Gastroesophageal sphincter (tissue), 4 donors: ENCODE measurements around the gene IPCEF1. TPM values are rescaled to one million over a fixed set of nuclear protein-coding genes. Genes with fewer than 3 reads are reported as not detected.

Source experiments
- ATAC-seq: fragments of 150-250 bp; one replicate; pipeline ENCODE4 v1.9.1; 2016; ENCODE audit warnings: mild to moderate bottlenecking, moderate library complexity
- H3K27ac ChIP-seq, 4 donors: fragments of 200-600 bp; sonication (generic) in 3 of 4; 1 replicate in 3 of 4; 2 replicates in 1 of 4; pipeline ENCODE4 v1.5.1; 2016 to 2019
- H3K27me3 ChIP-seq: fragments of 200-600 bp; sonication (generic); one replicate; pipeline ENCODE4 v1.5.1; 2019
- H3K36me3 ChIP-seq, 2 donors: fragments of 200-600 bp; sonication (generic); one replicate each; pipeline ENCODE4 v1.5.1; 2019; ENCODE audit warnings: control low read depth in 1 of 2
- H3K4me1 ChIP-seq, 3 donors: fragments of 200-600 bp; sonication (generic); 1 replicate in 2 of 3; 2 replicates in 1 of 3; pipeline ENCODE4 v1.5.1; 2016 to 2019; ENCODE audit warnings: control low read depth in 2 of 3
- H3K4me3 ChIP-seq, 2 donors: fragments of 200-600 bp; sonication (generic); one replicate each; pipeline ENCODE4 v1.5.1; 2019; ENCODE audit warnings: mild to moderate bottlenecking in 1 of 2, moderate library complexity in 1 of 2
- H3K9me3 ChIP-seq, 3 donors: fragments of 200-600 bp; sonication (generic); one replicate each; pipeline ENCODE4 v1.5.1; 2017 to 2019; ENCODE audit warnings: control low read depth in 2 of 3
- EP300 ChIP-seq: sonication (generic); formaldehyde crosslinking; IDR thresholded peaks from one replicate; pipeline ENCODE4 v1.6.1; 2017; ENCODE audit warnings: antibody characterized with exemption, mild to moderate bottlenecking
- POLR2A ChIP-seq, 2 donors: fragments of 450-650 bp; IDR thresholded peaks; one replicate each; pipeline ENCODE4 v1.6.1; 2017; ENCODE audit warnings: antibody characterized with exemption in 2 of 2, mild to moderate bottlenecking in 2 of 2, moderate library complexity in 1 of 2
- POLR2AphosphoS5 ChIP-seq: sonication (generic); formaldehyde crosslinking; IDR thresholded peaks from one replicate; pipeline ENCODE4 v1.6.1; 2017; ENCODE audit warnings: antibody characterized with exemption
- WGBS, 2 donors: methylation state at CpG; one replicate each; pipeline ENCODE4 v1.1.5; 2018; ENCODE audit warnings: low coverage in 1 of 2; 5-methylcytosine and 5-hydroxymethylcytosine counted together
- total RNA-seq, 4 donors: library from RNA; depleted of rRNA; stranded (reverse); fragments of >200 nt; gene quantifications; one replicate each; pipeline ENCODE4 v1.1.0, GENCODE V29; 2016
- TF ChIP-seq, protein P1 (sequence below), 4 experiments: fragments of 200-600 bp in 2 of 4; fragments of 450-650 bp in 2 of 4; sonication (generic) in 1 of 4; IDR thresholded peaks; one replicate each; pipeline ENCODE4 v1.5.1; 2017 to 2019; ENCODE audit warnings: antibody characterized with exemption in 4 of 4, mild to moderate bottlenecking in 2 of 4, moderate library complexity in 2 of 4

The IPCEF1 gene
- total RNA-seq, 4 donors from 2014 or later, result 0.27 to 7.3 (median 1.2) TPM

- H3K27me3 ChIP-seq, result no peaks in the 10 kb centered on the region
- no peak for ATAC-seq
- WGBS, 2 donors, result 67% methylated on average over 2 of the region's 2 CpGs; no CpG with 5 or more reads in 1 of the 2 donors
- no peaks in the 10 kb centered on the region for H3K4me1 ChIP-seq
- H3K36me3 ChIP-seq, result no peaks in the 10 kb centered on the region
- TF ChIP-seq POLR2AphosphoS5 (no peak), EP300 (no peak), POLR2A (IDR thresholded peaks at IDR 0.05) (no peak)
- TF ChIP-seq, protein P1, sequence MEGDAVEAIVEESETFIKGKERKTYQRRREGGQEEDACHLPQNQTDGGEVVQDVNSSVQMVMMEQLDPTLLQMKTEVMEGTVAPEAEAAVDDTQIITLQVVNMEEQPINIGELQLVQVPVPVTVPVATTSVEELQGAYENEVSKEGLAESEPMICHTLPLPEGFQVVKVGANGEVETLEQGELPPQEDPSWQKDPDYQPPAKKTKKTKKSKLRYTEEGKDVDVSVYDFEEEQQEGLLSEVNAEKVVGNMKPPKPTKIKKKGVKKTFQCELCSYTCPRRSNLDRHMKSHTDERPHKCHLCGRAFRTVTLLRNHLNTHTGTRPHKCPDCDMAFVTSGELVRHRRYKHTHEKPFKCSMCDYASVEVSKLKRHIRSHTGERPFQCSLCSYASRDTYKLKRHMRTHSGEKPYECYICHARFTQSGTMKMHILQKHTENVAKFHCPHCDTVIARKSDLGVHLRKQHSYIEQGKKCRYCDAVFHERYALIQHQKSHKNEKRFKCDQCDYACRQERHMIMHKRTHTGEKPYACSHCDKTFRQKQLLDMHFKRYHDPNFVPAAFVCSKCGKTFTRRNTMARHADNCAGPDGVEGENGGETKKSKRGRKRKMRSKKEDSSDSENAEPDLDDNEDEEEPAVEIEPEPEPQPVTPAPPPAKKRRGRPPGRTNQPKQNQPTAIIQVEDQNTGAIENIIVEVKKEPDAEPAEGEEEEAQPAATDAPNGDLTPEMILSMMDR (IDR thresholded peaks at IDR 0.05), result no peak
- H3K9me3 ChIP-seq, result no peaks in the 10 kb centered on the region
- no peak overlapping the region for H3K4me3 ChIP-seq
- H3K27ac ChIP-seq, result no peak overlapping the region
Measured at GRCh38 chr6:154238831-154239230, 117.8 kb downstream of the IPCEF1 start.

GRCh38 chr6:154236646-154237301 is 119.8 kb downstream of the IPCEF1 start:
- Histone ChIP-seq H3K36me3 (no peaks in the 10 kb centered on the region), H3K9me3 (no peaks in the 10 kb centered on the region), H3K4me3 (no peak overlapping the region), H3K27ac (no peak overlapping the region), H3K4me1 (no peaks in the 10 kb centered on the region), H3K27me3 (no peaks in the 10 kb centered on the region)
- no peak for TF ChIP-seq POLR2AphosphoS5
- no peak for TF ChIP-seq EP300
- ATAC-seq, result no peak
- WGBS, 2 donors, result 45 to 51% methylated on average over 4 of the region's 4 CpGs

- Histone ChIP-seq H3K9me3 (no peaks in the 10 kb centered on the region), H3K27ac (no peak overlapping the region), H3K36me3 (no peaks in the 10 kb centered on the region), H3K4me1 (no peaks in the 10 kb centered on the region), H3K27me3 (no peaks in the 10 kb centered on the region), H3K4me3 (no peak overlapping the region)
- TF ChIP-seq, protein P1 (IDR thresholded peaks at IDR 0.05), result no peak
- TF ChIP-seq POLR2AphosphoS5 (no peak), EP300 (no peak), POLR2A (IDR thresholded peaks at IDR 0.05) (no peak)
- ATAC-seq, result no peak
- WGBS, 2 donors, result 88 to 94% methylated on average over 4 of the region's 4 CpGs
Measured at GRCh38 chr6:154234019-154234772, 122.4 kb downstream of the IPCEF1 start.

DNA sequence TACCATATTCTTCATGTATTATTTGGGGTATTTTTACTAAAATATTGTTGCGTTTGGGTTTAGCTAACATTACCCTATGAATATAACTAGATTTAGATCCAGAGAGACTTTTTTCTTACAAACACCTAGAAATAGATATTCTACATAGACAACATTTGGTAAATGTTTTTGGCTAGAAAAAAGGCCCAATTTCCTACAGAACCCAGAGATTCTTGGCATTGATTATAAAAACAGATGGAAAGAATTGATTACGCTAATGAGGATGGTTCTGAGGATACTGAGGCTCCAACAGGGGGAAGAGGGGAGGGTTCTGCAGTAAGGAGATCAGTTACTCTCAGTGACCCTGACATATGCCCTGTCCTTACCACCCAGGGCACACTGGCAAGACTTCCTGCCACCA is 123.2 kb downstream of the IPCEF1 start:
- WGBS, 2 donors, result 86 to 100% methylated on average over 1 to 2 of the region's 2 CpGs
- Histone ChIP-seq H3K36me3 (no peaks in the 10 kb centered on the region), H3K27me3 (no peaks in the 10 kb centered on the region), H3K4me3 (no peak overlapping the region), H3K4me1 (no peaks in the 10 kb centered on the region), H3K9me3 (no peaks in the 10 kb centered on the region), H3K27ac (no peak overlapping the region)
- TF ChIP-seq POLR2AphosphoS5 (no peak), EP300 (no peak), POLR2A (IDR thresholded peaks at IDR 0.05) (no peak)
- TF ChIP-seq, protein P1 (IDR thresholded peaks at IDR 0.05), result no peak
- ATAC-seq, result no peak

DNA sequence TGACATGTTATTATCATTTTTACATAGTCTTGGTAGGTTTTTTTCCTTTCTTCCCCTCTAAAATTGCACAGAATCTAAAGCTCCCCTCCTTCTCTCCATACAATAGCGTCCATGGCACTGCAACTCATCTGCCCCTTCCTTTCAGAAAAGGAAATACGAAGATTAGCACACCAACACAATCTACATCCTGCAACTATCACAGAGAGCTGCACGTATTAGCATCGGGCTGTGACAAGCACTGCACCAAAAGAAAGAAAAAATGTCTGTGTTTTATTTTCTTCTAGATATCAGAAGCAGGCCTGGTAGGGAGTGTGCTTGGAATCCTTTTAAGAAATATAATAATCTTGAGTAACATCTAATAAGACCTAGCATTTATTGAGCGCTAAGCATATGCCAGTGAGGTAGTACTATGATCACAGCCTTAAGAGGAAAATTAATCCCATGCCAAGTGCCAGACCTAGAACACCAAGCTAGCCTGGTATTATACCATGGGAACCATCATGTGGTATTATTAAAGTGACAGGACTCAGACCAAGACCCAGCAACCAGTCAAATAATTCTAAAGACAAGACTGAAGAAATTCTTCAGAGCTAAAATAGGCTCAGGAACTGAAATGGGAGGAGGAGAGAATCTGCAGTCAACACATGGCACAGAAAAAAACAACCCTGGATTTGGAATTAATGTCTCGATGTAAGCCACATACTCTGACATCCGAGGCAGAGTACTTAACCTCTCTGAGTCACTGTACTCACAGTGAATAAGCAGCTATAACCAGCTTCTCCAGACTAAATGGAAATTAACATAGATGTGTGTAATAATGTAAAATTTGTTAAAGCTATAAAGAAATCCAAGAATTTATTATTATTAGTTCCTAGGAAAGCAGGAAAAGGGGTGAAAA is 124.3 kb downstream of the IPCEF1 start:
- H3K4me1 ChIP-seq, result no peaks in the 10 kb centered on the region
- no peaks in the 10 kb centered on the region for H3K27me3 ChIP-seq
- TF ChIP-seq POLR2AphosphoS5 (no peak), POLR2A (IDR thresholded peaks at IDR 0.05) (no peak), EP300 (no peak)
- TF ChIP-seq, protein P1 (IDR thresholded peaks at IDR 0.05), result no peak
- WGBS, 2 donors, result 69 to 87% methylated on average over 4 to 7 of the region's 7 CpGs
- H3K9me3 ChIP-seq, result no peaks in the 10 kb centered on the region
- no peak for ATAC-seq
- H3K36me3 ChIP-seq, result no peaks in the 10 kb centered on the region
- no peak overlapping the region for H3K27ac ChIP-seq
- H3K4me3 ChIP-seq, result no peak overlapping the region
